GM21619 (cell line): Measurements from ENCODE around the gene OR1J2.
"Not testable (repeated sequence)": the region's sequence is repeated elsewhere in the genome, so short reads cannot be mapped to it uniquely, and the experiment has no call there.

Experiments
- ATAC-seq: cut with Tn5 transposase; IDR thresholded peaks from one replicate; pipeline ENCODE4 v1.9.1; 2021; ENCODE audit not compliant: unreplicated experiment

The OR1J2 gene

GRCh38 chr9:122510502-122510901, at the start of gene OR1J2:
OR1J2 (plus strand) TSS chr9:122510802; CDS start chr9:122510802, 0 bp downstream.
- ATAC-seq = no peak

GRCh38 chr9:122463828-122464632, 46.6 kb upstream of the OR1J2 start:
- ATAC-seq = peak; percentile 58

- peak; percentile 87 for ATAC-seq
These were observed 45.7 kb upstream of the OR1J2 start for GRCh38 chr9:122464633-122465567.

- no peak for ATAC-seq
These were observed 44.1 kb upstream of the OR1J2 start for GRCh38 chr9:122466456-122466855.

- no peak for ATAC-seq
These were observed 41.9 kb upstream of the OR1J2 start for GRCh38 chr9:122468735-122469134.

GRCh38 chr9:122474561-122474960, 36.0 kb upstream of the OR1J2 start:
- no peak for ATAC-seq

GRCh38 chr9:122475717-122476116, 34.9 kb upstream of the OR1J2 start:
- no peak for ATAC-seq

GRCh38 chr9:122477346-122477745, 33.3 kb upstream of the OR1J2 start:
- ATAC-seq = no peak

- no peak for ATAC-seq
These were observed 32.8 kb upstream of the OR1J2 start, which contains the start of gene OR1J1 for GRCh38 chr9:122477826-122478225. OR1J1 (minus strand) TSS chr9:122477926; CDS start chr9:122477926, 0 bp downstream.

GRCh38 chr9:122479062-122479461, 31.5 kb upstream of the OR1J2 start:
- ATAC-seq = no peak

- ATAC-seq = no peak
These were observed 11.7 kb upstream of the OR1J2 start for GRCh38 chr9:122498883-122499288.

GRCh38 chr9:122506964-122507363, 3.6 kb upstream of the OR1J2 start:
- ATAC-seq = no peak

GRCh38 chr9:122518226-122518625, 7.6 kb downstream of the OR1J2 start:
- no peak for ATAC-seq

GRCh38 chr9:122518841-122519240, 8.2 kb downstream of the OR1J2 start, which contains the start of gene OR1J4:
OR1J4 (plus strand) TSS chr9:122519141; CDS start chr9:122519141, 0 bp downstream.
- no peak for ATAC-seq

- no peak for ATAC-seq
These were observed 8.8 kb downstream of the OR1J2 start for GRCh38 chr9:122519376-122519775.

- ATAC-seq = no peak
These were observed 16.0 kb downstream of the OR1J2 start for GRCh38 chr9:122526602-122527001.

GRCh38 chr9:122527193-122527592, 16.6 kb downstream of the OR1J2 start, which contains the start of gene OR1N1:
OR1N1 (minus strand) TSS chr9:122527293; CDS start chr9:122527293, 0 bp downstream.
- no peak for ATAC-seq

- ATAC-seq = not testable (repeated sequence)
These were observed 20.6 kb downstream of the OR1J2 start for GRCh38 chr9:122531157-122531556.

GRCh38 chr9:122536134-122536533, 25.5 kb downstream of the OR1J2 start:
- ATAC-seq = no peak

GRCh38 chr9:122537066-122537465, 26.5 kb downstream of the OR1J2 start:
- ATAC-seq = not testable (repeated sequence)

GRCh38 chr9:122538757-122539156, 28.2 kb downstream of the OR1J2 start:
- no peak for ATAC-seq
